ENCODE data around the gene ASCC3.

The ASCC3 gene

GRCh38 chr6:100693249-100693927 lies 187.7 kb downstream of the ASCC3 start:
- no peak overlapping the region for H3K4me2 ChIP-seq (ENCODE audit: insufficient read depth, low read length)
- no peaks in the 10 kb centered on the region for H4K20me1 ChIP-seq (ENCODE audit: insufficient read depth, low read length)
- H3K27me3 ChIP-seq (ENCODE audit: insufficient read depth, low read length, poor library complexity): no peaks in the 10 kb centered on the region
- H3K4me1 ChIP-seq (ENCODE audit: insufficient read depth, low read length): no peaks in the 10 kb centered on the region
- DNase-seq (no peak), ATAC-seq (ENCODE audit: insufficient read depth, low read depth) (no peak)
- no peaks in the 10 kb centered on the region for H3K79me2 ChIP-seq (ENCODE audit: insufficient read depth, low read length)
- no peaks in the 10 kb centered on the region for H3K9me3 ChIP-seq (ENCODE audit: insufficient read depth, low read length, severe bottlenecking)
- H3K9ac ChIP-seq (ENCODE audit: low read depth, low read length): no peak overlapping the region
- H2AFZ ChIP-seq (ENCODE audit: low read depth, low read length): no peak overlapping the region
- no peak overlapping the region for H3K27ac ChIP-seq (ENCODE audit: low read length)
- H3K36me3 ChIP-seq (ENCODE audit: insufficient read depth, low read length): peaks cover 3% of the 10 kb centered on the region; the same call in 1 of the 2 replicates
- TF ChIP-seq EZH2 (IDR thresholded peaks at IDR 0.05; ENCODE audit: borderline replicate concordance, low read depth, low read length, severe bottlenecking): no peak
- no peak for TF ChIP-seq CTCF (IDR thresholded peaks at IDR 0.05; ENCODE audit: borderline replicate concordance, extremely low read depth, low read length, poor library complexity, severe bottlenecking)
- no peak overlapping the region for H3K4me3 ChIP-seq (ENCODE audit: low read depth in 1 of 2, low read length in 2 of 2)

GRCh38 chr6:100691972-100692371 lies 189.2 kb downstream of the ASCC3 start:
- DNase-seq: no peak
- H3K79me2 ChIP-seq (ENCODE audit: insufficient read depth, low read length): no peaks in the 10 kb centered on the region

GRCh38 chr6:100686216-100686615 lies 194.9 kb downstream of the ASCC3 start:
- no peak overlapping the region for H2AFZ ChIP-seq (ENCODE audit: low read depth, low read length)
- no peak overlapping the region for H3K4me2 ChIP-seq (ENCODE audit: insufficient read depth, low read length)
- no peaks in the 10 kb centered on the region for H4K20me1 ChIP-seq (ENCODE audit: insufficient read depth, low read length)
- DNase-seq: no peak
- no peaks in the 10 kb centered on the region for H3K27me3 ChIP-seq (ENCODE audit: insufficient read depth, low read length, poor library complexity)
- no peaks in the 10 kb centered on the region for H3K36me3 ChIP-seq (ENCODE audit: insufficient read depth, low read length)
- ATAC-seq (ENCODE audit: insufficient read depth, low read depth): no peak
- no peak overlapping the region for H3K4me3 ChIP-seq (ENCODE audit: low read depth in 1 of 2, low read length in 2 of 2)
- no peak for TF ChIP-seq EZH2 (IDR thresholded peaks at IDR 0.05; ENCODE audit: borderline replicate concordance, low read depth, low read length, severe bottlenecking)
- TF ChIP-seq CTCF (IDR thresholded peaks at IDR 0.05; ENCODE audit: borderline replicate concordance, extremely low read depth, low read length, poor library complexity, severe bottlenecking): no peak
- no peaks in the 10 kb centered on the region for H3K79me2 ChIP-seq (ENCODE audit: insufficient read depth, low read length)
- H3K9ac ChIP-seq (ENCODE audit: low read depth, low read length): no peak overlapping the region
- H3K4me1 ChIP-seq (ENCODE audit: insufficient read depth, low read length): no peaks in the 10 kb centered on the region
- H3K9me3 ChIP-seq (ENCODE audit: insufficient read depth, low read length, severe bottlenecking): no peaks in the 10 kb centered on the region
- no peak overlapping the region for H3K27ac ChIP-seq (ENCODE audit: low read length)

More at GRCh38 chr6:100691972-100692371, 189.2 kb downstream of the ASCC3 start:
- Histone ChIP-seq H3K9ac (ENCODE audit: low read depth, low read length) (no peak overlapping the region), H2AFZ (ENCODE audit: low read depth, low read length) (no peak overlapping the region), H3K27ac (ENCODE audit: low read length) (no peak overlapping the region), H3K9me3 (ENCODE audit: insufficient read depth, low read length, severe bottlenecking) (no peaks in the 10 kb centered on the region), H3K27me3 (ENCODE audit: insufficient read depth, low read length, poor library complexity) (no peaks in the 10 kb centered on the region), H3K4me1 (ENCODE audit: insufficient read depth, low read length) (no peaks in the 10 kb centered on the region), H4K20me1 (ENCODE audit: insufficient read depth, low read length) (no peaks in the 10 kb centered on the region), H3K4me2 (ENCODE audit: insufficient read depth, low read length) (no peak overlapping the region), H3K36me3 (ENCODE audit: insufficient read depth, low read length) (peaks cover 1% of the 10 kb centered on the region; the same call in 1 of the 2 replicates), H3K4me3 (ENCODE audit: low read depth in 1 of 2, low read length in 2 of 2) (no peak overlapping the region)
- no peak for ATAC-seq (ENCODE audit: insufficient read depth, low read depth)
- TF ChIP-seq EZH2 (IDR thresholded peaks at IDR 0.05; ENCODE audit: borderline replicate concordance, low read depth, low read length, severe bottlenecking) (no peak), CTCF (IDR thresholded peaks at IDR 0.05; ENCODE audit: borderline replicate concordance, extremely low read depth, low read length, poor library complexity, severe bottlenecking) (no peak)
